Body of pancreas (tissue), 4 donors: ENCODE data around the gene MVP.
"Not testable (repeated sequence)": the region's sequence is repeated elsewhere in the genome, so short reads cannot be mapped to it uniquely, and the experiment has no call there.

ENCODE experiments used
- POLR2A ChIP-seq, 3 donors: fragments of 450-650 bp; IDR thresholded peaks; one replicate each; pipeline ENCODE4 v1.6.1; 2016; ENCODE audit warnings: antibody characterized with exemption in 3 of 3, mild to moderate bottlenecking in 2 of 3
- TF ChIP-seq, protein P1 (sequence below), 7 experiments: fragments of 450-650 bp in 4 of 7; fragments of 200-600 bp in 3 of 7; sonication (generic) in 3 of 7; IDR thresholded peaks; one replicate each; pipeline ENCODE4 v1.5.1; 2016 to 2019; ENCODE audit warnings: antibody characterized with exemption in 7 of 7

DNA sequence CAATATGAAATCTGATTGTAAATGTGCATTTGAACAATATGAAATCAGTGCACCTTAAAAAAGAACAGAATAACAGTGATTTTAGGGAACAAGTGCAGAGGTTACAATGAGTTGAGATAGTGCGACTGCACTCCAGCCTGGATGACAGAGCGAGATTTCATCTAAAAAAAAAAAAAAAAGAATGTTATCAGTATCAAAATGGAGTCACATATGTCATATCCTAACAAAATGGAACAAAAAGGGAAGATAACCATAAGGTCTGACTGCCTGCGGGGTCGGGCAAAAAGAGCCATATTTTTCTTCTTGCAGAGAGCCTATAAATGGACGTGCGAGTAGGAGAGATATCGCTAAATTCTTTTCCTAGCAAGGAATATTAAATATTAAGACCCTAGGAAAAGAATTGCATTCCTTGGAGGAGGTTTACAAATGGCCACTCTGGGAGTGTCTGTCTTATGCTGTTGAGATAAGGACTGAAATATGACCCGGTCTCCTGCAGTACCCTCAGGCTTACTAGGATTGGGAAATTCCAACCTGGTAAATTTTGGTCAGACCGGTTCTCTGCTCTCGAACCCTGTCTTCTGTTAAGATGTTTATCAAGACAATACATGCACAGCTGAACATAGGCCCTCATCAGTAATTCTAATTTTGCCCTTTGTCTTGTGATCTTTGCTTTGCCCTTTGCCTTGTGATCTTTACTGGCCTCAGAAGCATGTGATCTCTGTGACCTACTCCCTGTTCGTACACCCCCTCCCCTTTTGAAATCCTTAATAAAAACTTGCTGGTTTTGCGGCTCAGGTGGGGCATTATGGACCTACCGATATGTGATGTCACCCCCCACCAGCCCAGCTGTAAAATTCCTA, 36.9 kb upstream of the MVP start:
- TF ChIP-seq, protein P1, sequence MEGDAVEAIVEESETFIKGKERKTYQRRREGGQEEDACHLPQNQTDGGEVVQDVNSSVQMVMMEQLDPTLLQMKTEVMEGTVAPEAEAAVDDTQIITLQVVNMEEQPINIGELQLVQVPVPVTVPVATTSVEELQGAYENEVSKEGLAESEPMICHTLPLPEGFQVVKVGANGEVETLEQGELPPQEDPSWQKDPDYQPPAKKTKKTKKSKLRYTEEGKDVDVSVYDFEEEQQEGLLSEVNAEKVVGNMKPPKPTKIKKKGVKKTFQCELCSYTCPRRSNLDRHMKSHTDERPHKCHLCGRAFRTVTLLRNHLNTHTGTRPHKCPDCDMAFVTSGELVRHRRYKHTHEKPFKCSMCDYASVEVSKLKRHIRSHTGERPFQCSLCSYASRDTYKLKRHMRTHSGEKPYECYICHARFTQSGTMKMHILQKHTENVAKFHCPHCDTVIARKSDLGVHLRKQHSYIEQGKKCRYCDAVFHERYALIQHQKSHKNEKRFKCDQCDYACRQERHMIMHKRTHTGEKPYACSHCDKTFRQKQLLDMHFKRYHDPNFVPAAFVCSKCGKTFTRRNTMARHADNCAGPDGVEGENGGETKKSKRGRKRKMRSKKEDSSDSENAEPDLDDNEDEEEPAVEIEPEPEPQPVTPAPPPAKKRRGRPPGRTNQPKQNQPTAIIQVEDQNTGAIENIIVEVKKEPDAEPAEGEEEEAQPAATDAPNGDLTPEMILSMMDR (IDR thresholded peaks at IDR 0.05) = not testable (repeated sequence)
- not testable (repeated sequence) for TF ChIP-seq POLR2A (IDR thresholded peaks at IDR 0.05)
